OCI-LY7 (cell line): ENCODE results near the gene CLGN.

Experiments used
- CTCF ChIP-seq: fragments of 200-600 bp; sonication (generic); conservative IDR thresholded peaks from 2 replicates; pipeline ENCODE4 v1.5.1; 2014; ENCODE audit warnings: mild to moderate bottlenecking, antibody characterized with exemption, low read length, moderate library complexity, mixed read lengths
- EZH2phosphoT487 ChIP-seq: fragments of 200-600 bp; sonication (generic); IDR thresholded peaks from 2 replicates; pipeline ENCODE4 v1.6.1; 2018; ENCODE audit warnings: low read depth, borderline replicate concordance, mild to moderate bottlenecking, mixed run types, antibody characterized with exemption, low read length, moderate library complexity, mixed read lengths

GRCh38 chr4:140358281-140358680, 69.2 kb downstream of the CLGN start:
- TF ChIP-seq CTCF (no peak), EZH2phosphoT487 (no peak)
